Stimulated activated CD4-positive, alpha-beta T cell treated with anti-CD3 and anti-CD28 coated beads, Interleukin-4, amount 100 ng/mL, for 48 hours (primary cell): ENCODE results near the gene RPS23.

Experiments
- DNase-seq, 2 donors: peaks; one replicate each; pipeline ENCODE4 v3.0.0-alpha.2; 2020; ENCODE audit warnings: low read depth in 2 of 2

RPS23 gene

DNA sequence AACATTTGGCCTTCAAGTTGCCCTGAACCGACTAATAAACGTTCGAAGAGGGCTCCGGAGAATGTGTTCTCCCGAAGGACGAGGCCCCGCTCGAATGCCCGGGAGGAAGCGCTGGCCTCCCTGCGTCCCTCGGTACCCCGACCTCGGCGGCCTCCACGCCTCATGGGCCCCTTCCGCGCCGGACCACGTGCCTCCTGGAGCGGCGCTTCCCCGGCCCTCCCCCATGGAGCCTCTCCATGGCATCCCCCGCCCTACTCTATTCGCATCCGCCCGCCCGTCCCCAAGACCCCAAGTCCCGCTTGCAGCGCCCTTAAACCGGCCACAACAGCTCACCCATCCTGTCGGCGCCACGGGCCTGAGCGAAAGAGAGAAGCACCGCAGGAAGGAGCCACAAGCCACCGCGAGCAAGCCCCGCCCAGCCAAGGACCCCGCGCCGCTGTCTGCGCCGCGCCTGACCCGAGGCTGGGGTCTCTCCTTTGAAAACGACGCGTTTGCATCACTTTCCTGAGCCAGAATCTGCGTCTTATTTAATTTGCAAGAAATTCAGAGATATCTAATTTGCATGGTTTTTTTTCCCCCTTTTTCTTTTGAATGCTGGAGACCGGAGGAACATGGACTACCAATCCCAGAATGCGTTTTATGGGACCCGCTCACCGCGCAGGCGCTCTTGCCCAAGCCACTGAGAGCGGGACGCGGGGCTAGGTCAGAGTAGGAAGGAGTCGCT lies at the start of gene RPS23:
Gene RPS23, minus strand, starts transcription at position 368 of the 724 bp plus-strand sequence. Its CDS starts 31 bp downstream, at position 337.
- peak; percentile 79 to 83 for DNase-seq

GRCh38 chr5:82327941-82328340 lies 49.8 kb upstream of the RPS23 start:
- no peak for DNase-seq

DNA sequence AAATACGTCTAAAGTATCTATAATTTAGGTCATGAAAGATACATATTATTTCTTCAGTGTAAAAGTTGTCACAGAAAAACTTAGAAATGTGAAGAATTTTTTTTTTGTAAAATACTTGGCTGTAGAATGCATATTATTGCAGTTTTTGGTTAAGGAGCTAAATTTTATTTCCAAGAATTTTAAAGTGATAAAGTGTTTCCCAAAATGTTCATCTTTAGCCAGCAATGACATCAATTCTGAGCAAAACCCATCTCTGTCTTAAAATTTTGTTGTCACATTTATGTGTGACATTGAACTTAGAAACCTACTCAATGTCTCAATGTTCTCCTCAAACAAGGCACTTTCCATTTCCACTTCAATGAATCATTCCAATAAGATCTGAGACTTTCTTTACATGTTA lies 47.8 kb upstream of the RPS23 start:
- no peak for DNase-seq

- no peak for DNase-seq
Observed at GRCh38 chr5:82325155-82325554, 47.0 kb upstream of the RPS23 start.

DNA sequence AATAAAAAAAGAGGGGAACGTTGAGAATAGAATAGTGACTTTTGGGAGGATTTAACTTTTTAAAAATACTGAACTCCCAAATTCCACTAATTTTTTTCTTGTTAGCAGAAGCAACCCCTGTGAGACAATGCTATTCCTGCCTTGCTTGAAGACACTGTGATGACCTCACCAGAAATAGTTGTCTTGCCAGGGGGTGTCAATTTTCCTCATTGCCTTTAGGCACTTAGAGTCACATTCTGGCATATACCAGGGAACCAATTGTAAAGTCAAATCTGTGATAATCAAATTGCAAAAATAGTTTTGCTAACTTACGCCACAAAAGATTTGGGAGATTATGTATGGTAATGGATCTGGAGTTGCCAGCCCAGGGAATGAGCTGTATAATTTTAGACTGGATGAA lies 42.8 kb upstream of the RPS23 start:
- DNase-seq: no peak

DNA sequence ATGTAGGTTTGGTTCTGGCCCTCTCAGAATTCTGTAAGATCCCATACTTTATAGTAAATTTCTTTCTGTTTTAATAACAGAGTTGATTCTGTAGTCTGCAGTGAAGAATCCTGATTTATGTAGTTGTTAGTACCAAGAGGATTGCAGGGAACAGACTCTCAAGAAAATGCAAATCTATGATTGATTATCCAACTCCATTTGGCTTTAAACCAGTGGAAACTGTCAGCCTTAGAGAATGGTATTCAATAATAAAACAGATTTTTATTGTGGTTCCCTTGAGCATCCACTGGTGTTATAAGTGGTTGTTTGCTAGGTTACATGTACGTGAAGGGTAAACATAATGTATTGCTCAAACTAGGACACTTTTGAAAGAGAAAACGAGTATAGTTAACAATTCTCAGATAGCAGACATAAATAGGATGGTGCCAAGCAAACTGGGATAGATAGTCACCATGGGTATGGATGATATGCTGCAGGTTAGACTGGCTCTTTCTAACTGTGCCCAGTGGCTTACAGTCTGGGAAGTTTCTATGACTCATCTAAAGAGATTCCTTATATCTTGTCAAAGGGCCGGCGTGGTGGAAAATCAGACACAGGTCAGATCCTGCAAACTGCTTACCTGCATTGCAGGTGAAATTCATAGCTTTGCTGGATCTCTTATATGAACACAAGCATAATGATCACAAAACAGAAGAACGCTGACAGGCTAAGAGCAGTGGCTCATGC lies 41.7 kb upstream of the RPS23 start:
- no peak for DNase-seq

GRCh38 chr5:82319192-82319591 lies 41.0 kb upstream of the RPS23 start:
- no peak for DNase-seq

GRCh38 chr5:82314964-82315758 lies 37.0 kb upstream of the RPS23 start:
- DNase-seq: no peak

DNA sequence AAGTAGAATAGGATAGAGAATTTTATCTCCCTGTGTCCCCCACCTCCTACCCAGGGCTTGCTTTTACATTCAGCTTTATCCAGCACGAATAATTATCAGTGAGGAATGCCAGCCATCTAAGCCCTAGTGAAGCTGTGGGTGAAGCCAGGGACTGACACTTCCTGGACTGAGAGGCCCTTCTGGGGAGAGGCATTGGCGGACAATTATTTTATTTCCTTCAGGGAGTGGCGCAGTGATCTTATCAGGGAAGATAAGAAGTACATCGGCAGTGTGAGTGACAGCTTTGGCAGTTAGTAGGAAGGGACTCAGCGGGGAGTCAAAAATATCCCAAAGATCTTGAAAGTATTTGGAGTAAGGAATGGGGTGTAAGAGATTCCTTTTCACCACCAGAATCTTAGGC lies 34.9 kb upstream of the RPS23 start:
- DNase-seq: no peak

DNA sequence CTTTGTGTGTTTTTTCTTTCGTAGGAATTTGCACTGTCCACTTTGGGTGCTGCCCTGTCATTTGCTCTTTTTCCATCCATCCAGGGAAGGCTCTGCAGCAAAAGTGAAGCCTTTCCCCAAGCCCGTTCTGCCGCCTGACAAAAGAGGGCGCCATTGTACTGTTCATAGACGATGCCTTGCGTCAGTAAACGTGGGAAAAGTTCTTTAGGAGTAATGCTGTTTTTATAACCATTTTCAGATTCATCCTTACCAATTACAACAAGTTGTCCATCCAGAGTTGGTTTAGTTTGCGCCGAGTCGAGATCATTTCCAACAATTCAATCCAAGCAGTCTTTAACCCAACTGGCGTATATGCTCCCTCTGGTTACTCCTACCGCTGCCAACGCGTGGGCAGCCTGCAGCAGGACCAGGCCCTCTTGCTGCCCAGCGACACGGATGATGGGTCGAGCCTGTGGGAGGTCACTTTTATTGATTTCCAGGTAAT lies 34.3 kb upstream of the RPS23 start:
- peak; percentile 30 to 33 for DNase-seq

DNA sequence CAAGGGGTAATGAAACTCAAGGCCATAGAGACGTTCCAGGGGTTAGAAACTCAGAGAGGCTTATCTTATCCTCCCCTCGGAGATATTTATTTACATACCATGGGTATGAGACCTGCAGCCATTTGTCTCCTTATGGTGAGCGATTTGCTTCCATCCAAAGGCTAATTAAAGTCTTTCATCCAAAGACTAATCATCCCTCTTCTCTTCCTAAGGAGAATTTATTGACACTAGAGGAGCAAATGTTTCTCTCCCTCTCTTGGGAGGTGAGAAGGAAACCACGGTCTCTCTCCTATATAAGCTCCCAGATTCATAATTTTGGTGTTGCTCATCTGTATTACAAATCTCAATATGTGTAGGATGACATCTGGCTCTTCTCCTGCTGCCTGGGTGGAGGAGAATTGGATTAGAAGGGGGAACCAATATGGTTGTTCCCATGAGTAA lies 31.0 kb upstream of the RPS23 start:
- no peak for DNase-seq

GRCh38 chr5:82308416-82308815 lies 30.3 kb upstream of the RPS23 start:
- DNase-seq: no peak

GRCh38 chr5:82307451-82307850 lies 29.3 kb upstream of the RPS23 start:
- DNase-seq: no peak

DNA sequence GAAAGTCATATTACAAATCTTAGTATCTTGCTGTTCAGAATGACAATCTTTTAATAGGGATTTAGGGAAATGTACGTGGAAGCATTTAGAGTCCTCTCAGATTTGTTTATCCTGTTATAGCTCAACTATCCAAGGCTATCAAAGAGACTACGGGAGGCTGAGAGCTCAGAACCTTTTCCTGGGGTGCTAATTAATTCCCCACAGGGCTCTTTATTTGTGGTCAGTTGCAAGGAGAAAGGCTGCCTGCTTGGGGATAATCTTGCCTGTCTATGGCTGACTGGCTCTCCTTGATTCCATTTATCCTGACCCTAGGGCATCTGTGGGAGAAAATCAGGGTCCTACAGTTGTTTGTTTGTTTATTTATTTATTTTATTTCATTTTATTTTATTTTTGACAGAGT lies 28.0 kb upstream of the RPS23 start:
- no peak for DNase-seq

DNA sequence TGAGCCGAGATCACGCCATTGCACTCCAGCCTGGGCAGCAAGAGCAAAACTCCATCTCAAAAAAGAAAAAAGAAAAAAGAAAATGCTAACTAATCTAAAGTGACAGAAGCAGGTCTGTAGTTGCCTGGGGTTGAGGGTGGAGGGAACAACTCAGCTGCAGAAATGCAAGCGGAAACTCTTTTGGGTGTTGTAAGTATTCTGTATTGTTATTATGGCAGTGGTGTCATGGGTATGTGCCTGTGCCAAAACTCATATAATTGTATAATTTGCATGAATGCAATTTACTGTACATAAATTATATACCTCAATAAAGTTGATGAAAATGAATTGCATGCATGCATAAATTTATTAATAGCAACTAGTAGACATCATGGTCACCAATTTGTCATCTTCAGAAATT lies 23.0 kb upstream of the RPS23 start:
- DNase-seq: no peak

DNA sequence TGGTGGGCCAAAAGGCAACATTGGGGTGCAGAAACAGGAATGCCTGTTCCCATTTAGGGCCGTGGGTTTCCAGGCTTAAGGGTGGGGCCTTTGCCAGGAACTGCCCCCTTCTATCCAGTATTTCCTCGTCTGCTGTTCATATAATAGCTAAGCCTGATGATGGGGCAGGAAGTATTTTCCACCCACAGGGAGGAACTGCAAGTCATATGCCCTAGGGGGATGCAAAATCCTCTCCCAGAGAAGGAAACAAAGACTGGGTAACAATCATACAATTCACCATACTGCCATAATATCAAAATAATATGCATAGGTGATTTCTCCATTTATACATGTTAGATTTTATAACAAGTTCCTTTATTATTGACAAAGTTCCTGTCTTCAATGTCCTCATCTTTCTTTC lies 20.5 kb upstream of the RPS23 start:
- DNase-seq: no peak

GRCh38 chr5:82297711-82298110 lies 19.6 kb upstream of the RPS23 start:
- DNase-seq: no peak

GRCh38 chr5:82296929-82297328 lies 18.8 kb upstream of the RPS23 start:
- no peak for DNase-seq

GRCh38 chr5:82295959-82296531 lies 17.9 kb upstream of the RPS23 start:
- DNase-seq: no peak

GRCh38 chr5:82295144-82295543 lies 17.0 kb upstream of the RPS23 start:
- no peak for DNase-seq

DNA sequence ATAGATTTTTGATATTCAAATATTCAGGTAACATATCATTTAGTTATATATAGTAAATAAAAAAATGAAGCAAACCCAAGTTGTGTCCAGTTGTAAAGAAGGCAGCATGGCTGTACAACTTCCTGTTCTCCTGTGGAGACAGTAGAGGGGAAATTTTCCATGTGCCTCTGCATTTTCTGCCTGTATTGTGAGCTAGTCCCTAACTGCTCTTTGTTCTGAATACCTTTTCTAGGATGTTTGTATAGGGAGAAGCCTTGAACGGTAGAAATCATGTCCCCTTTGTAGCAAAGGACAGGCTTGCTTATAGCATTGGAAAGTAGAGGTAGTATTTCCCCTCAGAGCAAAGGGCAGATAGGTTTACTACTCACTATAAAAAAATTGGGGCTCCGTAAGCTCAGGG lies 13.3 kb upstream of the RPS23 start:
- no peak for DNase-seq

DNA sequence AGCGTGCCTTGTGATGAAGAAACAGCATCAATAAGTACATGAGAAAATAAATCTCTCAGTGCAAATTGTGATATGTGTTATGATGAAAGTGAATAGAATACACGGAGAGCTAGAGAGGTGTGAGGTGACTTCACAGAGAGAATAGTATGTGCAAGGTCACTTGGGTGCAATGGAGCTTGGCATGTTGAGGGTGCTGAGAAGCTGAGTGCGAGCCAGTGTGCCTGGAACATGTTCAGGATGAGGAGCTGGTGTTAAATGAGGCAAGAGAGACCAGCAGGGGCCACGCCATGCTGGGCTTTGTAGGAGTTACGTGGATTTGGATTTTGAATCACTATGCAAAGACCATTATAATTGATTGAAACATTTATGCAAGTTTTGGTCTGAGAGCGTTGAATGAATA lies 12.8 kb upstream of the RPS23 start:
- no peak for DNase-seq
